HG03060 (cell line): ENCODE data around the gene LINC00305.

Source experiments
- ATAC-seq: cut with Tn5 transposase; IDR thresholded peaks from one replicate; pipeline ENCODE4 v1.9.1; 2021; ENCODE audit warnings: low read depth, moderate number of reproducible peaks; ENCODE audit not compliant: unreplicated experiment

Gene LINC00305

DNA sequence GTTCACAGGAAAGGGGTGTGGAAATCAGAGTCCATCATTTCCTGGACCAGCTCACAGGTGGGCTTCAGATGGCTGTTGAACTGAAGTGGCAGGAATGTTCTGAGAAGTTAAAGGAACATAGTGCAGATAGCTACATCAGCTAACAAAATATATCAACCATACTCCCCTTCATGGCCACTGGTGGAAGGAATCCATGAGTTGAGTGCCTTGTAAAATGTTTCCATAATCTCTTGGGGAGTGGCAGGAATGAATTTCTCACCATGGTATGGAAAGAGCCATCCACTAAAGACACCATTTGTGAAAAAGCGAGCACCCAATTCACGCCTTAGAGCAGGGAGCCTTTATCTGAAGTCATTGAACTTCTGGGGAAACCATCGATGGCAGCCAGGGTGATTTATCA is at the start of gene LINC00305:
LINC00305 (minus strand) TSS at position 101 of the 400 bp plus-strand sequence.
- ATAC-seq: no peak

DNA sequence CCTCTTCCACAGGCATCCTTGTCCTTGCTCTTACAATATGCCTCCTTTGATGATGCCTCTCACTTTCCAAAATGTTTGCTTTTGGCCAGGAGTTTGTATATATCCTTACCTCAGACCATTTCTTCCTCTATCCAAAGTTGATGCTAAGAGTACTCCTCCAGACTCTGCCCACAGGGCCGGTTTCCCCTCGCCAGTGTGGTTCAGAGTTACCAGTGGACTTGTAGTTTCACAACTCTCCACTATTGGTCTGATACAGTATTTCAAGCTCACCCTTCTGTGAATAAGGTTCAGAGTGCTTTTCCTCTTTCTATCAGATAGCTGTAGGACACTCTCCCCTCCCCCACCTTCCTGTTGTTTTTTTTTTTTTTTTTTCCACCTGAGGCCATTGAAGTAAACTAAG is 42.2 kb upstream of the LINC00305 start:
- ATAC-seq: no peak

DNA sequence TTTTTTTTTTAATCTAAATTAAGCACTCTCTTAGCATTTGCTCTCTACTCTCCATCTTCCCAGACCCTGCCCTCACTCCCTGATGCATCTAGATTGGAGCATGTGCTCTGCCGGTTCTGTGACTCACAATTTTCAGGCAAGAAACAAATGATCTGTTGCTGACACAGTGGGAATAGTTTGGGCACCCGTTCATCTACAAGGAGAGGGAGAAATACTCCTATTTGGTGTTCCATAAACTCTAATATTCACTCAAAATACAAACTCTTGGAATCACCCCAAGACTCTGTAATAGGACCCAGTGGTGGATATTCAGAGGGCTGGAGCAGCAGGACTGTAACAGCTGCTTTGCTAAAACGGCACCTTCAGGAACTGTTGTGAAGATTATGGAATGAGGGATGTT is 37.1 kb upstream of the LINC00305 start:
- no peak for ATAC-seq

DNA sequence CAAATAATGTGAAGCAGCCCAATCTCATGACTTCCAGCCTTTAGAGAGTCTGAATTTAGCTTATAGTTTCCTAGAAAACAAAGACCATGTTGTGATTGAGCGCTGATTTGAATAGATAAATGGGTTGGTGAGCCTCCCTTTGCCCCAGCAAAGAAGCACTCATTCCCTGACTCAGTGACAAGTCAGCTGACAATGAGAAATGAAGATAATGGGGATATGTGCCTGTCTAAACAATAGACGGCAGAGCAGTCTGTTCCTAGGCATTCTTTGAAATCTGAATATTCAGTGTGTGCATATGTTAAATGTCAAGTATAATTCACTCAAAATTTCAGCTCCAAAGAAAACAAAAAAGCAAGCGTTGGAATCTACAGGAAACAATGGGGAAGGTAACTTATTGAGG is 34.8 kb upstream of the LINC00305 start:
- ATAC-seq: no peak

DNA sequence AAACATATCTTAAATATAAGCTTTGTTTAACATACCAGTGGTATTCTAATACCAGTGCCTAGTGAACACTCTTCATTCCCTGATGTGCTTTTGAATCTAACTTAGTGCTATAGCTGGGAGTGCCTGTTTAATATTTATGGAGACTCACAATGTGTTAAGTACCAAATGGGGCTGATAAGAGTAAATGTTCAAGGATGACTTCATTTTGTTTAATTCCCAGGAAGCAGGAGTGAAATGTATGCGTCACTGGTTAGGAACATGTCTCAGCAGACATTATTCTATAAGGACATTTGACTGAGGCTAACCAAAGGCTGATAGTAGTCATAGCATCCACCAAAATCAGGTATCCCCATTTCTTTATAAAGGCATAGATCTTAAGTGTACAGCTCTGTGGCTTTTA is 31.7 kb upstream of the LINC00305 start:
- ATAC-seq: no peak

DNA sequence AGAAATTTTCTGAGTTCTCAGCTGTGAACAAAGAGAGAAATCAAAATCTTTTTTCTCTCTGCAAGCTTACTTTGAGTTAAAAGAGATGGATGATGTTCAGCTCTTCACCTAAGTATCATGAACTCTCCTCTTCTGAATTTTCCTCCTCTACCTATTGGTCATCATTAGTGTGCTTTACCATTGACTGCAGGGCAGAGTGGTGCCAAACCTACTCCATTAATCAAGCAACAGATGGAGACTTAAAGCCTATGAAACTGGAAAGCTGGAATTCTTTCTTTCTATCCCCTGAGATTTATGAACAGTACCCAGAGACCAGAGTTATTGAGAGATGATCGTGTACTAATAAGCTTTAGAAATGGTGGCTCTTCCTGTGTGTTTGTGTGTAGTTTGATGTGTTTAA is 31.3 kb upstream of the LINC00305 start:
- no peak for ATAC-seq

DNA sequence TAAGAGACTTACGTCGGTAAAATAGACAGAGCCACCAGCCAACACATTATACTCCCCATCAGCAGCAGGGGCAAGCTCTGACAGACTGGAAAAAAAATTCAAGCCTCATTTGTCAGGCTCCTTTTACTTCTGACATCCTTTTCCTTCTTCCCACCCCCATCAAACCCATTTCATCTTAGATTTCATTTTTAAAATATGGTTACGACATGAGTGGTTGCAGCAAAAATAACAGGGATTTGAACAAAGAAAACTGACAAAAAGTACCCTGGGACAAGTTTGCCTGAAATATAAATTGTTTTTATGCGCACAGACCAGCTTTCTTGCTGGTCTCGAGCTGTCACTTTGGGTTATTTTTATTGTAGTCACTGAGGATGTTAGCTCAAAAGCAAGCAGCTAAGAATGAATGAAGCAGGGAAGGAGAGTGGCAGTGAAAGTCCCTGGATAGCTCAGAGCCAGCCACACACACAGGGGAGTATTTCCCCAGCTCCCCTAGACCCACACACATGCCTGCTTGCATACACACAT is 30.7 kb upstream of the LINC00305 start:
- no peak for ATAC-seq

DNA sequence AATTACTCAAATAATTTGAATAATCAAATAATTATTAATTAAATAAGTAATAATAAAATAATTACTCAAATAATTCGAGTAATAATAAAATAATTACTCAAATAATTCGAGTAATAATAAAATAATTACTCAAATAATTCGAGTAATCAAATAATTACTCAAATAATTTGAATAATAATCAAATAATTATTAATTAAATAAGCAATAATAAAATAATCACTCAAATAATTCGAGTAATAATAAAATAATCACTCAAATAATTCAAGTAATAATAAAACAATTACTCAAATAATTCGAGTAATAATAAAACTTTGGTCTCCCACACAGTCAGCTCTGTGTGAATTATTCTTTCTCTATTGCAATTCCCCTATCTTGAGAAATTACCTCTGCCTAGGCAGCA is 30.0 kb upstream of the LINC00305 start:
- no peak for ATAC-seq

DNA sequence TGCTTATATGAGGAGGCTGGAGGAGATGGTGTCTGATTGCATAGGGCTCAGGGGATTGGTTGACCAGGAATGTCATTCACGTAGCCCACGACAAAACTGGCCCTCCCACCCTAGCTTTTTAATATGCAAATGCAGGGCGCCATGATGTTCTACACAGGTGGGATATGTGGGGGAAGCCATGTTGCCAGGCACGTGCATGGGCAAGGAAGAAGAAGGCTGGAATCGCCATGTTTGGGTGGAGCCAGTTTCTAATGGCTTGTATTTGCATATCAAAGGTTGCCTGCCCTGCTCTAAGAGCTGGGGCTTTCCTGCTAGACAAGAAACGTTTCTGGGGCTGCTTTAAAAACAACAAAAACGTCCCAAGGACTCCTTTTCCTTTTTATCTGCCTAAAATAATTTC is 26.5 kb upstream of the LINC00305 start:
- ATAC-seq: no peak

DNA sequence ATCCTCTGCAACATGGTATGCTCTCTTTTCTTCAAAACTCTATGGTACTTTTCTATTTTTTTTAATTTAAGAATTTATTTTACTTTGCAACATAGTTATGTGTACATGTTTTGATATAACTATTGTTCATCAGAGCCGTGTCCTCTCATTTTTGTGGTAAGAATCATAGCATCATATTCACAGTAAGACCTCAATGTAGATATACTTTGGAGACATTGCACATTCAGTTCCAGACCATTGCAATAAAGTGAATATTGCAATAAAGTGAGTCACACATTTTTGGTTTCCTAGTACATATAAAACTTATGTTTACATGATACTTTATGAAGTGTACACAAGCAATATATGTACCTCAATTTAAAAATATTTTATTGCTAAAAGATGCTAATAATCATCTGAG is 22.7 kb upstream of the LINC00305 start:
- no peak for ATAC-seq

DNA sequence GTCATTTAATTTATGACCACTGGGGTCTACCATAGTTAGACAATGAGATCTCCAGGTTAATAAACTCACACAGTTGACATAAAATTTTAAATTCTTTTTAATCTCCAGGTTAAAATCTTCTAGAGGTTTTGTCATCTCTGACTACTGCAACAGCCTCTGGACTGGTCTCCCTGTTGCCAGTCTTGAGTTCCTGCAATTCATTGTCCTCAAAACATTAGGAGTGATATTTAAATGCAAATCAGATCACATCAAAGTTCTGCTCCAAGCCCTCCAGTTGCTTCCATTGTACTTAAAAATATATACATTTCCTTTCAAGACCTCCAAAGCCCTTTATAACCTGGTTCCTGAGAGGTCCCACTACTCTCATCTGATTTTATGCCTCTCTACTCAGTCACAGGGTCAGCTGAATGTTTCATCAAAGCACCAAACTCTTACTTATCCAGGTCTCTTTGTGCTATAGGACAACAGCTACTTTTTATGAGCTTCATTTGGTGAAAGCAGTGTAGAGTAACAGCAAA is 18.6 kb upstream of the LINC00305 start:
- ATAC-seq: no peak

DNA sequence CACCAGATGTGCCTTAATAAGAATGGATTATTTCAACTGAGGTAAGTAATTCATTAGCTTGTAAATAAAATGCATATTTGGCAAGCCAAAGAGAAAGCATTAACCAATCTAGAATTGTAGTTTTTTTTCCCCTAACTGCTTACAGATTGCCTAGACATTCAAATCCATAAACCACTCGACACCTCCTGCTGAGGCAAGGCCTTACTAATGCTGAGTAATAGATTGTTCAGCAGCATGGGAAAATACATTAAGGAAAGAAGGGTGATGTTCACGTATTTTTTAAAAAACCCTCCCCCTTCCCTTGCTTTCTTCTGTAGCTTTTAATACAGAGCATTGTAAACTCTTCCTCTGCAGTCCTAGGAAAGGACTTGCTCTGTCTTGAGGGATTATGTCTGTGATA is 17.0 kb upstream of the LINC00305 start:
- ATAC-seq: no peak

DNA sequence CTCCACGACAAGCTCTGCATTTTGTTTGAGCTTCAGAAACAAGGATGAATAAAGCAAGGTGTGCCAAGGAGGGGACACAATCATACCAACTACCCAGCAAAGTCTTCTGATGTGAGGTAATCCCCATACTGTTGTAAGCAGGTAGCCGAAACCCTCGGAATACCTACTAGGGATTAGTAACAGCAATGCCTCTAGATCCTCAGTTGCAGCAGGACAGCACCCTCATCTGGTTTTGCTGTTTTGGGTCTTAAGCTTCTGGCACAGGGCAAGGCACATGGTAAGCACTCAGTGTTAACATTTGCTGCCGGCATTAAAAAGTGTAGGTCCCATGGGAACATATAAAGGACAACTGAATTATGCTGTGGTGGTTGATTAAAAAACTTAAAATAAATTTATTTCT is 16.0 kb upstream of the LINC00305 start:
- no peak for ATAC-seq

DNA sequence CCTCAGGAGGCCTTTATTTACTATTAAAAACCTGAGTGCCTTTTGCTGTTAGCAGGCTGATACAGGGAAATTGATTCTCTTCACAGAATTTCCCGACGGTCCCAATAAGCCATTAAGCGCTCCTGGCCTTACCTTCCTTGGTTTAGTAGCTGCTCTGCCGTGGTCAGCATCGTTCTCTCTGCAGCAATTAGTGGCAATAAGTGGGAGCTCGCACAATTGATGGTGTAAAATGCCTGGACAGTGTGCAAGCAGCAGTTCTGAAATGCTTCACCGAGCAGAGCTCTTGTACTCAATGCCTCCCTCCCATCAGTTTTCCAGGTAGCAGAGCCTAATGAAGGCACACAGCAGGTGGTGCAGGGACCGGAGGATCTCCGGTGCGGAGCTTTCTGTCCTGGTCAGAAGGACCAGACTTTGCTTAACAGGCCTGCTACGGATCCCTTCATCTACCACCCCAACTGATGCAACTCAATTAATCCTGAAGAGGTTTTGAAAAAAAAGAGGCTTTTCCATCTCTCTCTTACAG is 1.1 kb upstream of the LINC00305 start:
- no peak for ATAC-seq

DNA sequence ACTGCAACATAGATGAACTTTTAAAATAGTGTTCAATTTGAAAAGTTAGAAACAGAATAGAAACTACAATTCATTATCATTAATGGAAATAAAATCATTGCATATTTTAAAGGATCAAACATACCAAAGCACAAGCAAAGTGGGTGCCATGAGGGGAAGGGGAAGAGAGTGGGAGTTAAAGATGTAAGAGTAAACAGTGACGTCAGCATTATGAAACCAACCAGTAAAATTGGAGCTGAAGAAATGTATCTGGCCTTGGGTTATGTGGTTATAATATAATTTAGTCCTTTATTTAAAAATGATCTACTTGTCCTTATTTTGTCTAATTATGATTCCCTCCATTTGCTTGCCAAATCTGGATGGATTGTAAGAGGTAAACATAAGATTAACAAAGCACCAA is 6.0 kb downstream of the LINC00305 start:
- no peak for ATAC-seq

DNA sequence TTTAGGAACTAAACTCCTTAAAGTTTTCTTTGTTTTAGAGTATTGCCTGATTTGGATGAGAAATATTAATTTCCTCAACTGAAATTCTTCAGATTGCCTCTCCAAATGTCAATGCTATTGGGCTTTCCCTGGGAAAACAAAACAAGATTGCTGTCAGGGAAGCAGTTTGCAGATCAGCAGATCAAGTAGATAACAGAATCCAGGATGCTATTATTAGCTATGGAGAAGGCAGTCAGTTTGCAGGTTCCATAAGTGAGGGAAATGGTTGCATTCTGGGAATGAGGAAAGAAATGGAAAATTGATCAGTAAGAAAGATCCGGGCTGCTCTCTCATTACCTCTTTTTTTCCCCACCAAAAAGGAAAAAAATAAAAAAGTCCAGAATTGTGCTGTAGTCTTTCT is 11.0 kb downstream of the LINC00305 start:
- no peak for ATAC-seq

DNA sequence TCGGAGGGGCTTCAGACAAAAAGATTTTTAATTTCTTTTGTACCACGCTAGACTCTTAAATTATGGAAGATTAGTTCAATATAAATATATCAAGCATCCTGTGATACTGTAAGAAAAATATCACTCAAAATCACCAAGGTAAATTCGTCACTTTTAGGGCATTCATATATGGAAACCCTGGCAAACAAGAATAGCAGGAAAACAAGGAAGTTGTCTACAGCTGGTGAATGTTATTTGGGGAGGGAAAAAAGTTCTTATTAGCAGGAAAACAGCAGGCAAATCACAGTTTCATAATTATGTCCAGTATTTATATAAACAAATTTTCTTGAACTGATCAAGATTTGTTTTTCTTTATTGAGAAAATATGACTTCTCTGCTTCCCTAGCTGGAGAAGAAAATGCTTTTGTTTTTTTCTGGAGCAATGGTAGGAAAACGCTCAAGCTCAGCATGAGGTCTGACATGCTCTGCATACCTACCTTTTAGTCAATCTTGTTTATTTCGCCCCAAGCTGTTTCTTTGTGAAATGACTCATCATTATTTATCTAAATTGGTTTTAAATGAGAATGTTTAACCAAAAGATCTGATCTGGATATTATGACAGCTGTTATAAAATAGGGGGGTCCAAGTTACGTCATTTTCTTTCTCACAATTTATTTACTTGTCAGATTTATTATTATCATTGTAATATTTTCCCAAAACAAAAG is 14.7 kb downstream of the LINC00305 start:
- no peak for ATAC-seq

DNA sequence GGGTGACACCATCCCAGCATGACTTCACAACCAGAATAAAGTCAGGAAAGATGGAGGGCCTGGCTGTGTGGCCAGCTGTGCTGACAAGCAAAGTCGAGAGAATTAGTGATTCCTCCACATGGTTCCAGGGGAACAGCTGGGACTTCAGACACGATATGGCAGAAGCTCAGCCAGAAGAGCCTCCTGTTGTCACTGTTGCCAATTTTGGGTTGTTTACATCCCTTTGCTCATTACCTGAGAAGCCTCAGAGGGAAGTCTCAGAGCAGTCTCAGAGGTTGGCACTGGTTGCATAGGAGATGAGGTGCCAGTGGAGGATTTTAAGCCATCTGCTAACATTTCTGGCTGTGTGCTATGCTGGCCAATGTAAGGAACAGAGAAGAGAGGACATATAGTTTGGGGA is 16.0 kb downstream of the LINC00305 start:
- ATAC-seq: no peak

DNA sequence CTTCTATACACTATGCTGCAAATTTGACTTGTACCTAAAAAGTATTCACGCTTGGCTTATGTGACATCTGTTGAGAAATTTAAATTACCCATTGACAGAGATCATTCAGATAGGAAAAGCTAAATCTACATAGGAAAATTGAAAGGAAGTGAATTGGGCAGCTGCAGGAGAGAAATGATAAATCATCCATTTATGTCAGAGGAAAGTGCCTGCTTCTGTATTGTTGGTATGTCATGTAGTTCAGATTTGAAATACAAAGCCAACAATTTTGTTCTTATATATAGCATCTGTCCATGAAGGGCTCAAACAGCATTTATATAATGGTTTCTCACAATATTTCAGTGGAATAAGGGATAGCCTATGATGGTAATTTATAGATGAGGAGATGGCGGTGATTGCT is 17.6 kb downstream of the LINC00305 start:
- no peak for ATAC-seq

DNA sequence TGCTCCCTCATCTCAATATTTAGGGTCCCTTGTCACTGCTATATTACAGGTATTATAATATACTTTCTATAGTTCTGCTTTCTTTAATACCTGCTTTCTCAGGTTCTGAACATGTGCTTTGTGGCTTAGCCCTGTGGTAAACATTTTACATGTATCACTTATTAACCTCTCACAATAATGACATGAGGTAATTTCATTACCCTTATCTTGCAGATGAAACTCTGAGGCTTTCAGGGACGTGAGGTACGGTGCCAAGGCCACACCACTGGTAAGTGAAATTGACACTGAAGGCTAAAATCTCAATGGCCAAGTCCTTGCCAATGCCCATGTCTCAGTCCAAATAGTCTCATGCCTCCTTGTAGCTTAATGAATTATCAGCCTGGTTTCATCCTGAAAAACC is 21.7 kb downstream of the LINC00305 start:
- ATAC-seq: peak; percentile 61

DNA sequence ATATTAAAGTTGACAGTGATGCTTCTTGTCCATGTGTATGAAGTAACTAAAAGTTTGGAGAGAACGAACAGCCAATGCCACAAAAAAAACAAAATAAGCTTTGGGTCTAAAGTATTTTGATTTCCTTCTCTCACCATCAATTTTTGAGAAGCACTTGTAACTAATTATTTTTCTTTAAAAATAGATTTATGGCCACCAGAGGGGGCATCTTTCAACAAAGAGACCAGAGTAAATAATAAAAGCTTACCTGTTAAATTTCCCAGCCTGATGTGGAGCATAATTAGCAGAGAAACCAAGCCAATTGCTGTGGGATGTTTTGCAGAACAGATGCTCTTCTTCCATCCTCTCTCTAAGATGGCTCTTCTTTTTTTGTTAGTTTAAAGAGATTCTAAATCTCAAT is 29.0 kb downstream of the LINC00305 start:
- no peak for ATAC-seq

DNA sequence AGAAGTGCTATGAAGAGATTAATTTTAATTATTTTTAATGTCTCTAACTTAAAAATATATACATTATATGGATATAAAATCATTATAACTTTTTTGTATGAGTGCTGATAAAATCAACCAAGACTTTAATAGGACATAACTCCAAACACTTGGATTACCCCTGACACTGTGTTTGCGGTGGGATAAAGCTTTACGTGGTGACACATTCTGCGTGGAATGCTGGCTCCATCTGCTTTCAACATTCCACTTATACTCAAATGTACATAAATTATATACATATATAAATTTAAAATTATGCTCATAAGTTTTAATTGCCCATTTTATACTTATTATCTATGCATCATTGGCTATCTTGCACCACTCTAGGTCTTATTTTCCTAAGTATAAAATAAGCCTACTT is 30.5 kb downstream of the LINC00305 start:
- ATAC-seq: no peak
